PFSK-1 (cell line): ENCODE data around the gene TBPL2. TPM values are rescaled to one million over a fixed set of nuclear protein-coding genes. Genes with fewer than 3 reads are reported as not detected.

Source experiments
- FOXP2 ChIP-seq: optimal IDR thresholded peaks from 2 replicates; pipeline ENCODE3; 2011; ENCODE audit warnings: borderline replicate concordance, control low read depth, inconsistent platforms; ENCODE audit not compliant: insufficient read depth; ENCODE audit errors: extremely low read length, extremely low read depth
- POLR2AphosphoS5 ChIP-seq: IDR thresholded peaks from 2 replicates; pipeline ENCODE4 v1.6.1; 2012; ENCODE audit warnings: low read depth, mild to moderate bottlenecking, control low read depth, low read length, moderate library complexity
- REST ChIP-seq, 2 experiments: IDR thresholded peaks; 2 replicates each; pipeline versions ENCODE4 v1.6.1 to v1.8.0; 2011 to 2012; ENCODE audit warnings: low read depth in 2 of 2, low read length in 2 of 2, control low read depth in 1 of 2, inconsistent platforms in 1 of 2, mild to moderate bottlenecking in 1 of 2, moderate library complexity in 1 of 2; ENCODE audit not compliant: insufficient read depth in 1 of 2
- SIN3A ChIP-seq: IDR thresholded peaks from 2 replicates; pipeline ENCODE4 v1.6.1; 2012; ENCODE audit warnings: mild to moderate bottlenecking, low read length, moderate library complexity, borderline replicate concordance; ENCODE audit not compliant: insufficient read depth
- TAF1 ChIP-seq: IDR thresholded peaks from 2 replicates; pipeline ENCODE4 v1.6.1; 2012; ENCODE audit warnings: low read length, control low read depth, borderline replicate concordance; ENCODE audit not compliant: insufficient read depth
- polyA plus RNA-seq: library from polyadenylated mRNA; unstranded; fragments of >200 nt; gene quantifications from one replicate; pipeline ENCODE4 v1.2.1, GENCODE V29; 2012; ENCODE audit warnings: low read depth, missing spikeins; ENCODE audit not compliant: insufficient read length

TBPL2 gene
- 0.18 TPM for polyA plus RNA-seq

DNA sequence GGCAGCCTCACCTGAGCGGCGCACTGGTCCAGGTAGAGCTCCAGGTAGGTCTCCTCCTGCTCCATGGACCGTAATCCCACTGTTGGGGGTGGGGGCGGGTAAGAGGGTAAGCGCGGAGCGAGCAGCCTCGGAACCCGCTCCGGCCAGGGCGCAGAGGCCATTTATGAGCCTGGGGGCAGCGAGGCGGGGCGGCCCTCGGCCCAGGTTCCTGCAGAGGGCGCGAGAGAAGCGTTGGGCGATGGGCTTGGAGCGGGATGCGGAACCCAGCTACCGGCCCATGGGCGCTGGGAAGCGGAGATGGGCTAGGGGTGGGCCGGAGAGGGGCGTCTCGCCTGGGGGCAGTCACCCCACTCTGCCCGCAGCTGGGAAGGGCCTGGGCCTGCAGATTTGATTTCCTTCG, at the start of gene TBPL2:
TSS of gene TBPL2 (minus strand) at position 232 of the 400 bp plus-strand sequence. CDS start at position 65, 167 bp downstream.
- TF ChIP-seq FOXP2 (no peak), SIN3A (no peak), POLR2AphosphoS5 (no peak), REST (IDR thresholded peaks at IDR 0.05; ENCODE audit: insufficient read depth in 1 of 2, low read depth in 2 of 2, low read length in 2 of 2) (no peak), TAF1 (no peak)

GRCh38 chr14:55488204-55488603, 47.8 kb upstream of the TBPL2 start:
- TF ChIP-seq REST (IDR thresholded peaks at IDR 0.05; ENCODE audit: insufficient read depth in 1 of 2, low read depth in 2 of 2, low read length in 2 of 2) (no peak), TAF1 (no peak), FOXP2 (no peak), SIN3A (no peak), POLR2AphosphoS5 (no peak)

- TF ChIP-seq REST (IDR thresholded peaks at IDR 0.05; ENCODE audit: insufficient read depth in 1 of 2, low read depth in 2 of 2, low read length in 2 of 2), result no peak
- no peak for TF ChIP-seq POLR2AphosphoS5
Measured at GRCh38 chr14:55482936-55483605, 42.7 kb upstream of the TBPL2 start.

DNA sequence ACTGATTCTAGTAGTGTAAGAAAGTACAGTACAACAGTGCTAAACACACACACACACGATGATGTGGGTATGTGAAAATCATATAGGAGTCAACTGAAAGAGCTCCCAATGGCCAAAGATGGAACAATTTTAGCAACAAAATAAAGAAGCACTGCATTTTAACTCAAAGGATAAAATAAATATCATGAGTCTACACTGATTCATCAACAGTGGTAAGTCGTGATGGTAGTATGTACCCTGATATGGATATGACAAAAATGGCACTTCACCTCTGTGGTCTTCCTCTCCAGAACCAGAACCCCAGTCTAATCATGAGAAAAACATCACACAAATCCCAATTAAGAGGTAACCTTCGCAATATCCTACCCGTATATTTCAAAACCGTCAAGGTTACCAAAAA, 41.4 kb upstream of the TBPL2 start:
- TF ChIP-seq REST (IDR thresholded peaks at IDR 0.05; ENCODE audit: insufficient read depth in 1 of 2, low read depth in 2 of 2, low read length in 2 of 2) (no peak), FOXP2 (no peak), TAF1 (no peak), POLR2AphosphoS5 (no peak), SIN3A (no peak)

DNA sequence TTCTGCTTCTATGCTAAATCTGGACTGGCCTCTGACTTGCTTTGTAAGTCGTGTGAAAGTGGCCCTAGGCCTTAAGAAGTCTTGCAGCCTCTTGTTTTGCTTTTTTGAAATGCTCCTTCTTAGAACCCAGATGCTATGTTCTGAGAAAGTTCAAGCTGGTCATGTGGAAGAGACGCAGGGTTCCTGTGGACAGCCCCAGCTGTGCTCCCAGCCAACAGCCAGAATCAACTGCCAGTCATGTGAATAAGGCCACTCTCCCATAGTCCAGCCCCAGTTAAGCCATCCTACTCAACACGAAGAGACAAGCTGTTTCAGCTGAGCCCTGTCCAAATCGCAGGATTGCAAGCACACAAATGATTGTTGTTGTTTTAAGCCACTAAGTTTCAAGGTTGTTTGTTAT, 37.3 kb upstream of the TBPL2 start:
- no peak for TF ChIP-seq TAF1
- no peak for TF ChIP-seq POLR2AphosphoS5
- TF ChIP-seq FOXP2, result no peak
- no peak for TF ChIP-seq SIN3A
- no peak for TF ChIP-seq REST (IDR thresholded peaks at IDR 0.05; ENCODE audit: insufficient read depth in 1 of 2, low read depth in 2 of 2, low read length in 2 of 2)
